Stimulated activated CD8-positive, alpha-beta memory T cell treated with anti-CD3 and anti-CD28 coated beads, Interleukin-12 subunit alpha, Interleukin-12 subunit beta, amount 100 ng/mL, for 24 hours (primary cell): ENCODE data around the gene NFATC2.

Experiments
- DNase-seq: peaks from one replicate; pipeline ENCODE4 v3.0.0-alpha.2; 2020; ENCODE audit errors: extremely low read depth

NFATC2 gene

GRCh38 chr20:51430198-51430950, 112.1 kb downstream of the NFATC2 start:
- no peak for DNase-seq

GRCh38 chr20:51429696-51430095, 112.8 kb downstream of the NFATC2 start:
- DNase-seq = no peak

- no peak for DNase-seq
Observed at GRCh38 chr20:51429144-51429482, 113.4 kb downstream of the NFATC2 start.

DNA sequence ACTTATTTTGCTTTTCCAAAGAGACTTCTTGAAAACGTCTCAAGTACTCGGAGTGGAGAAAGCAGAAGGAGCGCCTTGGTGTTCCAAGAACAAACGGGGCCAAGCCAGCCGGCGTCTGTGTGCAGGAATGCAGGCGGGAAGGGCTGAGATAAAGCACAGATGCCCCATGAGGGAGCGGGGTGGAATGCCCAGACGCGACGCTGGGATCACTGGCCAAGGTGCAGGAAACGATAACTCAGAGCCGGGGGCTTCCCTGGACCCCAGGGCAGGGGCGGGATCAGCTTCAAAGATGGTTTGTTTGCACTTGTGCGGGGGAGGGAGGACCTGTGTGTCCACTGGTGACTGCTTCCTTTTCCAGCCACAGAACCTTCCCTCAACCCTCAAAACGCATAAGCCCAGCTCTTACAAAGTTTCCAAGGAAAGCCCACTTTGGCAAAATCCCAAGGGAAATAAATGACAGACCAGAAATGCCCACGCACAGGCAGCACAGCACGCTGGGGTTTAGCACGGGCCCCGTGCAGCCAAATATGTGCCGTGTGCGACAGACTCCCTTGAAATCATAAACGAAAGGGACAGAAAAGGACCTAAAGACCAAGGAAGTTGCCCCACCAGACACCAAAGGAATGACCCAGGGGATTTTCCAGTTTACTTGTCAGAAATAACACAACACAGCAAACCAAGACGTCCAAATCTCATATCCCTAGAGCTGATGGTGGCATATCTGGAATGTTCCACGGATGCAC, 113.9 kb downstream of the NFATC2 start:
- DNase-seq = no peak

- DNase-seq = no peak
Observed at GRCh38 chr20:51427651-51428291, 114.7 kb downstream of the NFATC2 start.

- no peak for DNase-seq
Observed at GRCh38 chr20:51426718-51427650, 115.5 kb downstream of the NFATC2 start.

- no peak for DNase-seq
Observed at GRCh38 chr20:51425347-51426106, 117.0 kb downstream of the NFATC2 start.

DNA sequence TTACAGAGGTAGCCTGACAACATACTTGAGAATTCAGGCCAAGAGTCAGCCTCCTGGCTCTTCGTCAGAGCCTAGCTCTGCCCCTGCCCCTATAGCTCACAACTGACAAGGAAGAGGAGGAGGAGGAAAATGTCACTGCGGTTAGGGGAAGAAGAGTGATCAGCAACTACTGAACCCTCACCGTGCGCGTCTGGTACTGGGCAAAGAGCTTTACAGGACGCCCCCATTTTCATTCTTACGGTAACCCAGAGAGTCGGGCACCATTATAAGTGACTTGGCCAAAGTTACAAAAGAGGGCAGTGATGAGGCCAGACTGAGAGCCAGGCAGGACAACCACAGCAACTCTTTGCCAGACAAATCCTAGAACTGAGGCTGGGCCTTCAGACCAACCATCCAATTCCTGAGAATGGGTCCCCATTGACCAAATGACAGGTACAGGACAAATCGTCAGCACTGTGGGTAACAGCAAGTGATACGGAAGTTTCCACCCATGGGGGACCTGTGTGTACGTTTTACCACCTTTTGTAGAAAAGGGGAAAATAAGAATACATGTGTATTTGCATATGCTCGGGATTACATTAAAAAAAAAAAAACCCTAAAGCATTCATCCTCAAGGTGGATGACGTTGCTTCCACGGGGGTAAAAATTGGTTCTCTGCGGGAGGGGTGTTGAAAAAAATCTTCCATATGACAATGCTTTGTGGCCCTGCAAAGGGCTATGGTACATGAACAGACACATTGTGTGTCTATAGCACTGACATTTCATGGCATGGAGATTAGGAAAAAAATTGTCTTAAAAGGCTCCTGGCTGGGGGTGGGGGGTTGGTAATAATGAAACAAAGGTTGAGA, 118.0 kb downstream of the NFATC2 start:
- DNase-seq = no peak

GRCh38 chr20:51423810-51424209, 118.7 kb downstream of the NFATC2 start:
- no peak for DNase-seq

DNA sequence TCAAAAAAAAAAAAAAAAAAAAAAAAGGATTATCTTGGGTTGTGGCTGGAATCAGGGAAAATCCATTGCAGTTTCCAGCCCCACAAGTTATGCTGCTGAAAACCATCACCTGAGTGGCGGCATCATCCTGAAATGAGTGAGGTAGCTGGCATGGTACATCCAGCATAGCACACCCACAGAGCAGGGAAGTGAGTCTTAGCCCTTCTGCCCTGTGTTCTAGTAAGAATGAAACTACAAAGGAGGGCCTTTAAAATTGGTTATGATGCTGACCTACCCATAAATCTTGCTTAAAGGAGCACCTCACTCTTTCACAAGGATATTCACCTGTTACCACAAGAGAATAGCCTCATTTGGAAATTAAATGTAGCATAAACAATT, 119.2 kb downstream of the NFATC2 start:
- no peak for DNase-seq

- DNase-seq = no peak
Observed at GRCh38 chr20:51422514-51423289, 119.8 kb downstream of the NFATC2 start.

GRCh38 chr20:51420805-51421204, 121.7 kb downstream of the NFATC2 start:
- DNase-seq = no peak

- DNase-seq = no peak
Observed at GRCh38 chr20:51420111-51420510, 122.4 kb downstream of the NFATC2 start.

DNA sequence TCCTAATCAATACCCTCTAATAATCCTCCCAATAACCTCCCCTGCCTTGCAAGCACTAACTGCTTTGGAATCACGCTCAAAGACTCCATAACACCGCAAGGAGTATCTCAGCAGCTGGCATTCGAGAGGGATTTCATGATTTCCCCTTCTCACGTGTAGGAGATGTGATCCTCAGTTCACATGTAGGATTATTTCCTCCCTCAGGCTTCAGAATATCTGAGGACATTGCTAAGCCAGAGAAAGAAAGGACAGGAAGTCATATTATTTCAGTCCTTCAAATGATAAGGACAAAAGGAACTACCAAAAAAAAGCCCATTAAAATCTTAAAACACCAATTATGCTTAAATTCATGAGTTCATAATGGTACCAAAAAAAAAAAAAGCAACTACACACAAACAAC, 122.9 kb downstream of the NFATC2 start:
- DNase-seq = no peak

DNA sequence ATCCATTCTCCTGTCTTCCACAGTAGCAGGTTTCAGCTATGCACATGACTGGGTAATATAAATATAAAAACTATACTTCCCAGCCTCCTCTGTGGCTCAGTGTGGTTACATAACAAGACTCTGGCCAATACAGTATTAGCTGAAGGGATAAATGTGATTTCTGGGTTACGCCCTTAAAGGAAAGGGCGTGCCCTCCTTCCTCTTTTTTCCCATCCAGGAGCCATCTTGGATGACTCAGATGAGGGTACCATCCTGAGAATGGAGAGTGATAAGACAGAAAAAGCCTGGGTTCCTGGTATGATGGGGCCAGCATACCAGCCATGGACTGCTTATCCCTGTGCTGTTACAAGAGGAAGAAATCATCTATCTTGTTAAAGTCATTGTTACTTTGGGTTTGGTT, 123.3 kb downstream of the NFATC2 start:
- no peak for DNase-seq

DNA sequence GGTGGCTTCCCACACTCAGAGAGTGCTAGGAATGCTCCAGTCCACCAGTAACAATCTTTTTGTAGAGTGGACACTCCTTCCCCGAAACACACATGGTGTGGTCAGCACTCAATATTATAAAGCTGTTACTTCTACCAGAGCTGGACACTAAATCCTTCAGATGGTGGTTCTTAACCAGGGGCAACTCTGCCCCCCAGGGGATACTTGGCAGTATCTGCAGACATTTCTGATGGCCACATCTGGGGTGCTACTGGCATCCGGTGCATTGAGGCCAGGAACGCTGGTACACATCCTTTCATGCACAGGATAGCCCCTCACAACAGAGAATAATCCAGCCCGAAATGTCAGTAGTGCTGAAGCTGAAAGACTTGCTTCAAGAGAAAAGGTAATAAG, 124.4 kb downstream of the NFATC2 start:
- DNase-seq = no peak

DNA sequence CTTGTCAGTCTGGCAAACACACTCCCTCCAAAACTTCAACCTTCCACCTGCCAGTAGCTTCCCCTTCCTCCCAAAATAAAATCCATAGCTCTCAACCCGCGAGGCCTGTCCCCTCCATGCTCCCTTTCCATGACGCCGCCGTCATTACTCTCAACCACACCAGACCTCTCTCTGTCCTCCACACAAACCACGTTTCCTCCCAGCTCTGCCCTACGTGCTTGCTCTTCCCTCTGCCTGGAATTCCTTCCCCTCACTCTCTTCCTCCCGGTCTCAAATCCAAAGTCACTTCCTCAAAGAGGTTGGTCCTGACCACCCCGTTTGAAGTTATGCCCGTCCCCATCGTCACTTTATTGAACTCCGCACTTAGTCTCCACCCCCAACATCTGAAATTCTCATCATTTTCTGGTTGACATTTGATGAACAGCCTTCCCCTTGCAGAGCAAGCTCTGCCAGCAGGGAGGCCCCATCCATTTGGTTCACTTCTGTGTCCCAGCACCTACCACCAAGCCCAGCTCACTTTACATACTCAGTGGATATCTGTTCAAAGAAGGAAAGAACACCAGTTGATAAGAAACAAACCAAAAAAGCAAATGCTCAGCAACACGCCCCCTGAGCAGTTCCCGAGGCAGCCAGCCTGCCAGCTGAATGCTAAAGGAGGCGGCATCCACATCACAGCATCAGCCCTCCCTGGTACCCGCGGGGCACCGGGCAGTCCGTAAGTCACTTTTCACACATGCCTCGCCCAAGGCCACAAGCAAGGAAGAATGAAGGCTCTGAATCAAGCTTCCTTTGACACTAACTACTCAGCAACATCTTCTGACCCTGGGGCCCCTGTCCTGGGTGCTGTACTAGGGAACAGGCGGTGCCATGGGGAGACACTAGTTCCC, 125.0 kb downstream of the NFATC2 start:
- no peak for DNase-seq

DNA sequence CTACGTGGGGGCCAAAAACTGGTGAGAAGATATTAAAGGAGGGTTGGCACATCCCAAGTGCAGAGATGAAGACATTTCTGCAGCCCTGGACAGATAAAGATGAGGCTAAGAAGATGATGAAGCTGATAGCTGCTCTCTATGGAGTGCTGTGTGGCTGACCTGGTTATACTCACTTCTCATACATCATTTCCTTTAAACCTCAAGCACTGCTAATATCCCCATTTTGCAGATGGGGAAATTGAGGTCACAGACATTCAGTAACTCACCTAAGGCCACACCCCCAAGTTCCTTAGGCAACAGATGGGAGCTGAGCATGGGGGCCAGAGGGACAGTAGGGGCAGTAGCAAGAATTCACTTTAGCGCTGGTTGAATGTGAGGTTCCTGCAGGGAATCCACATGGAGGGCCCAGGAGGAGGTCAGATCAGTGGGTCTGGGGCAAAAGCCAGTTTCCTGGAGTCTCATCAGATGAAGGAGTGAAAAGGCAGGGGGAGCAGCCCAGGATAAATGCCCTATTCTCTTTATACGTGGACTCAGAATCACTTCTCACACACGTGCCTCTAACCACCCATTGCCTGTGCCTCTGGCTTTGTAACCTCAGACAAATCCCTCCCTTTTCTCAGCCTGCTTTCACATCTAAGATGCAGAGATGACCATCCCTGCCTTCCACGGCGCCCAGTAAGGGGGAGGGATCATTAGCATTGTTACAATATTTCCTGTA, 125.8 kb downstream of the NFATC2 start:
- DNase-seq = no peak
